Fibroblast of villous mesenchyme (primary cell): ENCODE results near the gene SMIM35. TPM values are rescaled to one million over a fixed set of nuclear protein-coding genes. Genes with fewer than 3 reads are reported as not detected.
"Not testable (repeated sequence)": the region's sequence is repeated elsewhere in the genome, so short reads cannot be mapped to it uniquely, and the experiment has no call there.

Source experiments
- DNase-seq: peaks from one replicate; pipeline ENCODE4 v3.0.0-alpha.2; 2010; ENCODE audit warnings: low read depth
- H3K4me3 ChIP-seq: 2 replicates; pipeline ENCODE4 v1.5.1; 2011; ENCODE audit warnings: low read depth, mild to moderate bottlenecking, low read length
- total RNA-seq: library from RNA; depleted of rRNA; stranded (reverse); fragments of >200 nt; gene quantifications from 2 replicates; pipeline ENCODE4 v1.2.3, GENCODE V29; 2012
- TF ChIP-seq, protein P1 (sequence below): IDR thresholded peaks from 2 replicates; pipeline ENCODE4 v1.5.1; 2012; ENCODE audit warnings: low read depth, mild to moderate bottlenecking, low read length; ENCODE audit not compliant: insufficient read depth

The SMIM35 gene
- total RNA-seq, 1 donor = not detected

- DNase-seq = no peak
- H3K4me3 ChIP-seq = no peak overlapping the region
- TF ChIP-seq, protein P1, sequence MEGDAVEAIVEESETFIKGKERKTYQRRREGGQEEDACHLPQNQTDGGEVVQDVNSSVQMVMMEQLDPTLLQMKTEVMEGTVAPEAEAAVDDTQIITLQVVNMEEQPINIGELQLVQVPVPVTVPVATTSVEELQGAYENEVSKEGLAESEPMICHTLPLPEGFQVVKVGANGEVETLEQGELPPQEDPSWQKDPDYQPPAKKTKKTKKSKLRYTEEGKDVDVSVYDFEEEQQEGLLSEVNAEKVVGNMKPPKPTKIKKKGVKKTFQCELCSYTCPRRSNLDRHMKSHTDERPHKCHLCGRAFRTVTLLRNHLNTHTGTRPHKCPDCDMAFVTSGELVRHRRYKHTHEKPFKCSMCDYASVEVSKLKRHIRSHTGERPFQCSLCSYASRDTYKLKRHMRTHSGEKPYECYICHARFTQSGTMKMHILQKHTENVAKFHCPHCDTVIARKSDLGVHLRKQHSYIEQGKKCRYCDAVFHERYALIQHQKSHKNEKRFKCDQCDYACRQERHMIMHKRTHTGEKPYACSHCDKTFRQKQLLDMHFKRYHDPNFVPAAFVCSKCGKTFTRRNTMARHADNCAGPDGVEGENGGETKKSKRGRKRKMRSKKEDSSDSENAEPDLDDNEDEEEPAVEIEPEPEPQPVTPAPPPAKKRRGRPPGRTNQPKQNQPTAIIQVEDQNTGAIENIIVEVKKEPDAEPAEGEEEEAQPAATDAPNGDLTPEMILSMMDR = no peak
Observed at GRCh38 chr11:118067006-118067405, 19.8 kb downstream of the SMIM35 start.

DNA sequence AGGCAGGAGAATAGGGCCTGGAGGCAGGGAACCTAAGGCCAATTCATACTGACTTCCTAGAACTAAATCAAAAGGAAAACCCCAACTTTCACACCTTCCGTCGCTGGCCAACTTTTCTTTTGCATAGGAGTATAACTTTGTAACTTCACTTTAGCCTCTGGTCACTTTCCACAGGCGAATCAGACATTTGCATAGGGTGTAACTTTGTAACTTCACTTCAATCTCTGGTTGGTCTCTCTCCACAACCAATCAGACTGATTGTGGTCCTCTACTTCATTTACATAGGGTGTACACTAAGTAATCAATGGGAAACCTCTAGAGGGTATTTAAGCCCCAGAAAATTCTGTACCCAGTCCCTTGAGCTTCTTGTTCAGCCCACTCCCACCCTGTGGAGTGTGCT, 21.4 kb downstream of the SMIM35 start:
- TF ChIP-seq, protein P1 = no peak

DNA sequence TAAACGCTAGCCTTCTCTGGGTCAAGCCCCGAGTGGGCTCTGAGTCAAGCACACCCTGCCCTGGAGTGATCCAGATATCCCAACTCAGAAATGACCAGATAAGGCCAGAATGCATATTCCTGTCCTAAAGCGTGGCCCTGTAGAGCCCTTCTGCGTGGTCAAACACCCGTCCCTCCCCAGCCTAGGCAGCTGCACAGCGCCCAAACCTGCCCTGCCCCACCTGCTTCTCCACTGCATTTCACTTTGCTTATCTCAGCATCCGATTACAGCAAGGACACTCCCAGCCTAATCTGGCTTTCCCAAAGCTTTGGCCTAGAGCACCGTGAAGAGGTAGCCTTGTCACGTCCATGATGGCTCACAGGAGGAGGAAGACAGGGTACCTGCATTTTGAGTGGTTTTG, 21.8 kb downstream of the SMIM35 start:
- no peak overlapping the region for H3K4me3 ChIP-seq
- DNase-seq = no peak
- TF ChIP-seq, protein P1 = no peak

More for the DNA sequence above, 21.4 kb downstream of the SMIM35 start:
- DNase-seq = no peak
- H3K4me3 ChIP-seq = no peak overlapping the region

DNA sequence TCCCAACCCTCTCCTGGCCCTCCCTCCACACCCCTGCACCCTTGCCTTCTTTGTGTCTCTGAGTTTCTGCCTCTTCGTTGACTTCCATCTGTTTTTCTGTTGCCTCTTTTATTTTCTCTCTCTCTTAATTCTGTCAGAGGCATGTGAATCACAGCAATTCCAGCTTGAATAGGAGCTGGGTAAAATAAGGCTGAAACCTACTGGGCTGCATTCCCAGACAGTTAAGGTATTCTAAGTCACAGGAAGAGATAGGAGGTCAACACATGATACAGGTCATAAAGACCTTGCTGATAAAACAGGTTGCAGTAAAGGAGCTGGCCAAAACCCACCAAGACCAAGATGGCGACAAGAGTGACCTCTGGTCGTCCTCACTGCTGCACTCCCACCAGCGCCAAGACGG, 24.1 kb downstream of the SMIM35 start:
- H3K4me3 ChIP-seq, DNase-seq: not testable (repeated sequence)

GRCh38 chr11:118062181-118062580, 24.6 kb downstream of the SMIM35 start:
- DNase-seq = not testable (repeated sequence)

GRCh38 chr11:118061586-118062125, 25.1 kb downstream of the SMIM35 start:
- H3K4me3 ChIP-seq = no peak overlapping the region
- no peak for DNase-seq
- TF ChIP-seq, protein P1 = no peak

More at GRCh38 chr11:118062181-118062580, 24.6 kb downstream of the SMIM35 start:
- not testable (repeated sequence) for H3K4me3 ChIP-seq

- no peak overlapping the region for H3K4me3 ChIP-seq
- TF ChIP-seq, protein P1 = no peak
- DNase-seq = no peak
Observed at GRCh38 chr11:118060869-118061268, 25.9 kb downstream of the SMIM35 start.

- H3K4me3 ChIP-seq = no peak overlapping the region
- no peak for DNase-seq
- TF ChIP-seq, protein P1 = no peak
Observed at GRCh38 chr11:118060081-118060661, 26.6 kb downstream of the SMIM35 start.
